MM.1S (cell line): Measurements from ENCODE around the gene TBCA.

ENCODE experiments used
- EZH2 ChIP-seq: fragments of 300-600 bp; sonication (generic); optimal IDR thresholded peaks from 2 replicates; pipeline ENCODE3; 2017; ENCODE audit warnings: low read depth, mild to moderate bottlenecking, antibody characterized with exemption, low read length, mixed read lengths
- TF ChIP-seq, protein P1 (sequence below): fragments of 300-600 bp; sonication (generic); IDR thresholded peaks from 2 replicates; pipeline ENCODE4 v1.5.1; 2016; ENCODE audit warnings: antibody characterized with exemption, low read length, mixed read lengths

DNA sequence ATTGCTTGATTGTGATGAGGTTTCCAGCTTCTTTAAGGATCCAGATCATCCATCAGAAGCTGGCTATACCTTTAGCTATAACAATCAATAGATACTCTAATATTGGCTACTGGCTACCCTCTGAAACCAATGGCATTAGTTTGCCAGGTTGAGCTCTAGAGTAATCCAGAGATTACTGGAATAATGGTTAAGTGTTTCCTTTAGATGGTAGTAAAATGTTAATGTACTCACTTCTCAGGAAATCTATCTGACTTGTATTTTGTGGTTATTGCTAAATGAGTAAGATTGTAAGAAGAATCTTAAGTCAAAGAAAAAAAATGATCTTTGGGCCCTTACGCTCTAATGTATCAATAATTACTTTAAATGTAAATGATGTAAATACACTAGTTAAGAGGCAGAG is 80.0 kb downstream of the TBCA start:
- TF ChIP-seq, protein P1, sequence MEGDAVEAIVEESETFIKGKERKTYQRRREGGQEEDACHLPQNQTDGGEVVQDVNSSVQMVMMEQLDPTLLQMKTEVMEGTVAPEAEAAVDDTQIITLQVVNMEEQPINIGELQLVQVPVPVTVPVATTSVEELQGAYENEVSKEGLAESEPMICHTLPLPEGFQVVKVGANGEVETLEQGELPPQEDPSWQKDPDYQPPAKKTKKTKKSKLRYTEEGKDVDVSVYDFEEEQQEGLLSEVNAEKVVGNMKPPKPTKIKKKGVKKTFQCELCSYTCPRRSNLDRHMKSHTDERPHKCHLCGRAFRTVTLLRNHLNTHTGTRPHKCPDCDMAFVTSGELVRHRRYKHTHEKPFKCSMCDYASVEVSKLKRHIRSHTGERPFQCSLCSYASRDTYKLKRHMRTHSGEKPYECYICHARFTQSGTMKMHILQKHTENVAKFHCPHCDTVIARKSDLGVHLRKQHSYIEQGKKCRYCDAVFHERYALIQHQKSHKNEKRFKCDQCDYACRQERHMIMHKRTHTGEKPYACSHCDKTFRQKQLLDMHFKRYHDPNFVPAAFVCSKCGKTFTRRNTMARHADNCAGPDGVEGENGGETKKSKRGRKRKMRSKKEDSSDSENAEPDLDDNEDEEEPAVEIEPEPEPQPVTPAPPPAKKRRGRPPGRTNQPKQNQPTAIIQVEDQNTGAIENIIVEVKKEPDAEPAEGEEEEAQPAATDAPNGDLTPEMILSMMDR, result no peak
- no peak for TF ChIP-seq EZH2
